GM19452 (cell line): ENCODE measurements around the gene ALDH3B1.
"Not testable (repeated sequence)": the region's sequence is repeated elsewhere in the genome, so short reads cannot be mapped to it uniquely, and the experiment has no call there.

Experiments used
- ATAC-seq: cut with Tn5 transposase; IDR thresholded peaks from one replicate; pipeline ENCODE4 v1.9.1; 2021; ENCODE audit not compliant: unreplicated experiment

The ALDH3B1 gene, protein sequence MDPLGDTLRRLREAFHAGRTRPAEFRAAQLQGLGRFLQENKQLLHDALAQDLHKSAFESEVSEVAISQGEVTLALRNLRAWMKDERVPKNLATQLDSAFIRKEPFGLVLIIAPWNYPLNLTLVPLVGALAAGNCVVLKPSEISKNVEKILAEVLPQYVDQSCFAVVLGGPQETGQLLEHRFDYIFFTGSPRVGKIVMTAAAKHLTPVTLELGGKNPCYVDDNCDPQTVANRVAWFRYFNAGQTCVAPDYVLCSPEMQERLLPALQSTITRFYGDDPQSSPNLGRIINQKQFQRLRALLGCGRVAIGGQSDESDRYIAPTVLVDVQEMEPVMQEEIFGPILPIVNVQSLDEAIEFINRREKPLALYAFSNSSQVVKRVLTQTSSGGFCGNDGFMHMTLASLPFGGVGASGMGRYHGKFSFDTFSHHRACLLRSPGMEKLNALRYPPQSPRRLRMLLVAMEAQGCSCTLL

DNA sequence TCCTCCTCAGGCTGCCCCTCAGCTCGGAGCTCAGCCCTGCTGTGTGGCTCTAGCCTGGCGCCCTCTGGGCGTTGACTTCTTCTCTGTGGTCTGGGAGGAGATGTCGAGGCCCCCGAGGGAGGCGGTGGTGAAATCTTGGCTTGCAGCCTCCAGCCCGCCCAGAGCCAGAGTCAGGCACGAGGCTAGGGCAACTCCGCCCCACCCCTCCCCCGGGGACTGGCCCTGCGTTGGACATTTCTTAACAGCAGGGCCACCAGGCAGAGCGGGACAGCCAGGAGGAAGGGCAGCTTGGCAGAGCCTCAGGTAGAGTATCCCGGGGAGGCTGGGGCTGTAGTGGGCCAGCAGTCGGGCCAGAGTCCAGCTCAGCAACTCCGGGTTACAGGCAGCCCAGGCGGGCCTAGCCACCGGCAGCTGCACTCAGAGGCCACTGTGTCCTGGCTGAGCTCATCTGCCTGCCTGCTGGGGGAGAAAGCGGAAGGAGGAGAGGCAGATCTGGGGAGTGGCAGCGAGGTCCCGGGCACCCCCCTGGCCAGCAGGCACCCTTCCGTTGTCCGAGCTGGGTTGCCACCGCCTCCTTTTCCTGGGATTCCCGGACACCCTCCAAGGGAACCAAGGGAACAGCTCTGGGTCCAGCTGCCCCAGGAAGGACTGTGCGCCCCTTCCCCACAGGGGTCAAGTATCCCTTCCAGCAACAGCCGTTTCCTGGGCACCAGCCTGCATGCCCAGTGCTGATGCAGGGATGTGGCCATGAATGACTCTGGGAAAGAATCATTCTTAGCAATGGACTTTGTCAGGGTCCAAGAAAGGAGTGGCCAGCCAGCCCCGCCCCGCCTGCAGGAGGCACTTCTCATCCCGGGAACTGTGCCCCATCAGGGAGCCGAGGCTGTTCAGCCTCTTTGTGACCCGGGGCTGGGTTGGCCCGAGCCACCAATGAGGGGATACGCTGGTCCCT is at the start of gene ALDH3B1:
ALDH3B1 (plus strand) TSS at position 238 of the 952 bp plus-strand sequence. CDS start 4,971 bp downstream, outside the sequence.
- no peak for ATAC-seq

DNA sequence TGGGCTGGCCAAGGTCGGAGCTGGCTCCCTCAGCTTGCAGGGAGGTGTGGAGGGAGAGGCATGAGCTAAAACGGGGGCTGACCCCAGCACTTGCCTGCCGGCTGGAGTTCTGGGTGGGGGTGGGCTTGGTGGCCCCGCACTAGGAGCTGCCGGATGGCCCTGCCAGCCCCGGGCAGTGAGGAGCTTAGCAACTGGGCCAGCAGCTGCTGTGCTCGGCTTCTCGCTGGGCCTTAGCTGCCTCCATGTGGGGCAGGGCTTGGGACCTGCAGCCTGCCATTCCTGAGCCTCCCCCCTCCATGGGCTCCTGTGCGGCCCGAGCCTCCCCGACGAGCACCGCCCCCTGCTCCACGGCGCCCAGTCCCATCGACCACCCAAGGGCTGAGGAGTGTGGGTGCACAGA is 46.9 kb upstream of the ALDH3B1 start:
- not testable (repeated sequence) for ATAC-seq

DNA sequence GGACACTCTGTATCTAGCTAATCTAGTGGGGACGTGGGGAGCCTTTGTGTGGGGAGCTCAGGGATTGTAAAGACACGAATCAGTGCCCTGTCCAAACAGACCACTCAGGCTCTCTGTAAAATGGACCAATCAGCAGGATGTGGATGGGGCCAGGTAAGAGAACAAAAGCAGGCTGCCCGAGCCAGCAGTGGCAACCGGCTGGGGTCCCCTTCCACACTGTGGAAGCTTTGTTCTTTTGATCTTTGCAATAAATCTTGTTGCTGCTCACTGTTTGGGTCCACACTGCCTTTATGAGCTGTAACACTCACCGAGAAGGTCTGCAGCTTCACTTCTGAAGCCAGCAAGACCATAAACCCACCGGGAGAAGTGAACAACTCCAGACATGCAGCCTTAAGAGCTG is 46.2 kb upstream of the ALDH3B1 start:
- ATAC-seq, result not testable (repeated sequence)

DNA sequence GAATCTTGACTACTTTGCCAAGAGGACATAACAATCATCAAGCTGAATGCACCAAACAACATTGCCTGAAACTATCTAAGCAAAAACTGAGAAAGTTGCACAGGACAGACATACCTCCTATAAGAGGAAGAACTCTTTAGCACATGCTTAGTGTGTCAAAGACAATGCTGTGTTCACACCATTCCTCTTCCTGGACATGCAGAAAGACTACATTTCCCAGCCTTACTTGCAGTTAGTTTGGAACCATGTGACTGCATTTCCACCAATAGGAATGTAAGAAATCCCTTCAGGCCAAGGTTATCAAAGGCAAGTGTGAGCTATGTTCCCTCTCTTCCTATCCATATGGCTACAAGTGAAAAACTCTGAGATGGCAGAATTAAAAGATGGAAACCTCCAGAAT is 45.4 kb upstream of the ALDH3B1 start:
- not testable (repeated sequence) for ATAC-seq

DNA sequence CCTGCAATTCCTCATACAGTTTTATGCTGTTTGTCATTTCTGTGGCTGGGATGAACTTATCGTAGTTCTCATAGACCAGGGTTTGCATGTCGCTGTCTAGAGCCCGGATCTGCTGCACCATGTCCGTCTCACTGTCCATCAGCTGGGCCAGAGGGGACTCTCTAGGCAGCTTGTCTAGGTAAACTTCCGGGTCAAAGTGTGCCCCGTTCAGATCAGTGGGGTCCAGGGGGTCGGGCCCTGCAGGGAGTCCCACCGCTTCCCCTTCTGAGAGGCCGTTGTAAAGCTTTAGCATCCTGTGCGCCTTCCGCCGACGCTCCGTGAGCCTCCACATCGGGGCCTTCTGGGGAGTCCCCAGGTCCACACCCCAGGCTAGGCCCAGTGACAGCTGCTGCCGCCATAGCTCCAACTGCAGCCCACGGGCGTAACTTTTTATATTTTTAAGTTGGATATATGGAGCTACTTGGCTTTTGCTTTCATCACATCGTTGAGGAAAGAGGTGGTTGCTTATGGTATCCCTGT is 44.2 kb upstream of the ALDH3B1 start:
- not testable (repeated sequence) for ATAC-seq

DNA sequence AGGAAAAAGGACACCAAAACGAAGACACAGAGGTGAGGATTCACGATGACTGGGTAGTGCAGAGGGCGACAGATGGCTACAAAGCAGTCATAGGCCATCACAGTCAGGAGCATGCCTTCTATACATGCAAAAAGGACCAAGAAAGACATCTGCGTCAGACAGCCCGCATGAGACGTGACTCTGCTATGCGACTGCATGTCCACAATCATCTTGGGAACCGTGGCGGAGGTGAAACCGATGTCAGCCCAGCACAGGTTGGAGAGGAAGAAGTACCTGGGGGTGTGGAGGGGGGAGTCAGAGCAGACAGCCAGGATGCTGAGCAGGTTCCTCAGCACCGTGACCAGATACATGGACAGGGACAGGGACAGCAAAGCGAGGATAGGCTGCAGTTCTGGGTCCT is 35.4 kb upstream of the ALDH3B1 start:
- ATAC-seq, result not testable (repeated sequence)

DNA sequence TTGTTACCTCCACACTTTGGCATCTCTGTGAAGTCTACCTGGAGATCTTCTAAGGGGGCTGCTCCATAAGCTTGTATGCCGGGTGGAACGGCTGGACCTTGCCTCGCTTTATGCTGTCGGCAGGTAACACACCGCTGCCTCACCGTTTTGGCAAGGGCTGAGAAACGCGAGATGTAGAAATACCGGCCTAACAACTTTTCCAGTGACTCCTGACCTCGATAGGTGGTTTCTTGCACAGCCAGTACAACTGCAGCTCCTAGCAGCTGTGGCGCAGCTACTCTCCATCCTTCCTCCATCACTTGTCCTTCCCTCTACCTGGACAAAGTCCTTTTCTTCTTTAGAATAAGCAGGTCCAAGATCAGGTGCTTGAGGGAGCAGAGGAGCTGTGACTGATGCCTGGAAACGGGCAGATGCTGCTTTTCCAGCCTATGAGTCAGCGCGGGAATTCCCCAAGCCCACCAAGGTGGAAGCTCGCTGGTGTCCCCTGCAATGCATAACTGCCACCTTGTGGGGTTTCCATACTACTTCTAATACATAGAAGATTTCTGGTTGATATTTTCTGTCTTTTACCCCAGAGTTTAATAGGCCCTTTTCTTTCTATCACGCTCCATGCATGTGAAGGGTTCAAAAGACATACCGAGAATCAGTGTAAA is 31.2 kb upstream of the ALDH3B1 start:
- not testable (repeated sequence) for ATAC-seq

DNA sequence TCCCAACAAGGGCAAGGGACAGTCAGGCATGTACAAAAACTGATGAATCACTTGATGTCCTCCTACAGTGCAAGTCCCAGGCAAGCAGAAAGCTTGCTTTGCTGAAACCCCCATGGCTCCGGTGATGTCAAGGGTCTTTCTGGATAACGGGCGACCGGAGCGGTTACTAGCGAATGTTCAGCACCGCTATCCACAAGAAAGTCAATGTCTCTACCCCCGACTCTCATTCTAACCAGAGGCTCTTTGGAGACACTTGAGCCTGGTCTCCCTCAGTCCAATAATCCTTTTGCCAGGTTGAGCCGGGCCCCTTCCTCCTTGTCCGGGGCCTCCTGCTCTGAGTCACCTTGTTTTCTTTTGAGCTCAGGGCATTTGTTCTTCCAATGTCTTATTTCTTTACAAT is 28.9 kb upstream of the ALDH3B1 start:
- ATAC-seq, result not testable (repeated sequence)

DNA sequence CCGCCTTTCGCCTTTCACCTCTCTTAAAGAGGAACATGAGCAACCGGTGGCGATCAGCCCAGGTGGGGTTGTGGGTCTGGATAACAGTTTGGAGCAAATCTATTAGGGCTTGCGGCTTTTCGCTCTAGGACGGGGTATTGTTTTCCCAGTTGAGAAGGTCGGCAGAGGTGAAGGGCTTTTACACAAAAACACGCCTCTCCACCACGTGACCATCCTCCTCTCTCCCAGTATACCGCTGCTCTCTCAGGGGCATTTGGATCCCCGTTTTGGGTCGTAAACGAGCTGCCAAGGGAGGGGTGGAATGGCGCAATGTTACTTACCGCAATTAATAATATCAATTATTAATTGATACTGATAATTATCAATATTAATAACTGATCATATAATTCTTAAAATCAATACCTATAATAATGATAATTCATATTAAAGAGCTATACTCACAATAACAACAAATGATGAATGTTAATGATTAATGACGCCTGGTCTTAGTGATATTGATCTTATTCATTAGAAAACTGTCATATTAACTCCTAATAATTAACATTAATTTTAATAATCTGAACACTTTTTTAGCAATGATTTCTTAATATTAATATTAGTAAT is 27.8 kb upstream of the ALDH3B1 start:
- not testable (repeated sequence) for ATAC-seq

DNA sequence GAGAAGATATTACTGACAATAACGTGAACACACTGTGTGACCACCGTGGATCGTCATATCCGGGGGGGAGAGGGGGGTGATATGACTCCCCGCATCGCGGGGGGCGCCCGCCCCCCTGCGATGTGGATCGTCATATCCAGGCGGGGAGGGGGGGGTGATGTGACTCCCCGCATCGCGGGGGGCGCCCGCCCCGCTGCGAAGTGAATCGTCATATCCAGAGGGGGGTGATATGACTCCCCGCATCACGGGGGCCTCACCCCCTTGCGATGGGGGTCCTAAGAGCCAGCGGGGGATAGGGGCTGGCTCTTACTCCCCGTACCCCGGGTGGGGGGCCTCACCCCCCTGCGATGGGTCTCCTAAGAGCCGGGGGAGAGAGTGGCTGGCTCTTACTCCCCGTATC is 26.2 kb upstream of the ALDH3B1 start:
- ATAC-seq, result no peak

DNA sequence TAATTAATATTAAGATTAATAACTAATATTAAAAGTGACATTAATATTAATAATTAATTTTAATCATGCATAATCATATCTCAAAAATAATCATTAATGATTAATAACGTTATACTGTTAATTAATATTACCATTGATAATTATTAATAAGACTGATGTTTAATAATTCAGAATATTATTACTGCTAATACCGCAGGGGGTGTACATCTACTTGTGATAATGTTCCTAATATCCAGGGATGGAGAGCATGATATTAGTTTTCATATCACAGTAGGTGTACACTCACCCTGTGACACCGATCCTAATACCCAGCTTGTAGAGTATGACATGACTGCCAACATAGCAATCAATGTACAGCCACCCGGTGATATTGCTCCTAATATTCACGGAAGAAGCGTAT is 24.8 kb upstream of the ALDH3B1 start:
- ATAC-seq, result not testable (repeated sequence)

DNA sequence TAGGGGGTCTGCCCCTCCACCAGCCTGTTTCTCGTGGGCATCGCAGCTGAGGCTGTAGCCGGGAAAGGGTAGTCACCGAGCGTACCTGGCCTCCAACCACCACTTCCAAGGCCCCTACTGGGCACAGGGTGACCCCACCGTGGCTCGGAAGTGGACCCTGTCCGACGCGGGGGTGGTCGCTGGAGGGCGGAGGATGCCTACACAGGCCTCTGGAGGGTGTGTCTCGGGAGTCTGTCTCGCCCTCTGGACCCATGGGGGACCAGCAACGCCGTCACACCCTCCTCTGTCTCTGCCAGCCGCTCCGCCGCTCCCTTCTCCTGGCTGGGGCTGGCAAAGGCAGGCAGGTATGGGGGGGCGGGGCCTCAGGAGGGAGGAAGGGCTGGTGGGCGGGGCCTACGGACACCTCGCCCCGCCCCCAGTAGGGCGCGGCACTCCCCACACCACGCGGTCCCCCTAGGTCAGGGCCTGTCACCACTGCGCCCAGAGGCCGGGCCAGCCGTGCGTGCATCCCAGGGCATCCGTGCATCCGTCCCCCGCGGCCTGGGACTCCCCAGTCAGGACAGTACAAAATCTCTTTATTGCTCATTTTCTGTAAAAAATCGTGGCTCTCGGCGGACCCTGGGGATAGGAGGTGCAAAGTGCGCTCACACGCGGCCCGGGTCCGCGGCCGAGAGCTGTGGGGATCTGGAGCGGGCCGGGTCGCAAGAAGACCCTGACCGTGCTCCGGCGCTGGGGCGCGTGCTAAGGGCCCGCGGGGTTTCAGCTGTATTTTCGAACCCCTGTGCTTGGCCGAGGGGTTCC is 19.4 kb upstream of the ALDH3B1 start:
- ATAC-seq, result not testable (repeated sequence)

DNA sequence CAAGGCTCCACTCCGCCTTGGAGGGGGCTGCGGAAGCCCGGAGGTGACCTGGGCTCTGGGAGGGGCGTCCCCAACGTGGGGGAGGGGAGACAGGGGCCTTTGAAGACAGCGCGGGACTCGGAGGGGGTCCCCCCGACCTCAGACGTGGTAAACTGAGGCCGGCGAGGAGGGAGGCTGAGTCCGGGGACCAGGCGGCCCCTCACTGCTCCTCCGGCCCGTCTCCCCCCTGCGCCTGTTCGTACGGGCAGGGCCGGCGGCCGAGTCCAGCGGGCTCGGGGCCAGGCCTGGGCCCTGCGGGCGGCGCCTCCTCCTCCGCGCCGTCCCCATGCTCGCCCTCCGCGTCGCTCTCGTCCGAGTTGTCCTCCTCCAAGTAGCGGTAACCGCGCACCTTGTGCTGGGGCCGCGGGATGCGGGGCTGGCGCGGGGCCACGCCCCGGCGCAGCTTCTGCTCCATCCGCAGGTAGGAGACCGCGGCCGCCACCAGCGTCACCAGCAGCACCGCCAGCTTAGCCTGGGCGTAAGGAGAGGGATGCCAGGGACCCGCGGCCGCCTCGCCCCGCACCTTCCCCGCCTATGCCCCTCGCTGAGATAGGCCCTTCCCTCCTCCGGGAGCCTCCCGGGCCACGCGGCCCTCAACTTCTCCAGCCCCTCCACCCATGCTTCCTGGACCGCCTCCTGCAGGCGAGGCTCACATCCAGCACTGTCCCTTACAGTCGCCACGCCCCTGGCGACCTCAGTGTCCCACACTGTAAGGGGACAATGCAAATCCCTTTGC is 18.6 kb upstream of the ALDH3B1 start:
- not testable (repeated sequence) for ATAC-seq

DNA sequence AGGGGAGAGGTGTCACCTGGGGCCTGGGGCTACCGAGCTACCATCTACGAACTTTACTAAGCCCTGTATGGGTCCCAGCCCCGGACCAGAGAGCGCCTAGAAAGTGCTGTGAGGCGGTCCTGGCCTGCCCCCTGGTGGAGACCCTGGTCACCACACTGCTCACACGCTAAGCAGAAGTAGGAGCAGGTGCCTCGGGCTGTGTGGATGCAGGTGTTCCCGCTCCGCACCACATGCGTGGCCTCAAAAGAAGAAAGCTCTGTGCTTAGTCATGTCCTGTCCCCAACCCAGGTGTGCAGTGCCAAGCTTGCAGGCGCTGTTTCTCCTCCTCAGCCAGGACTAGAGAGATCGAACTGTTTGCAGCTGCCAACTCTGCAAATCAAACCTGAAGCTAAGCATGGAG is 16.3 kb upstream of the ALDH3B1 start:
- not testable (repeated sequence) for ATAC-seq

DNA sequence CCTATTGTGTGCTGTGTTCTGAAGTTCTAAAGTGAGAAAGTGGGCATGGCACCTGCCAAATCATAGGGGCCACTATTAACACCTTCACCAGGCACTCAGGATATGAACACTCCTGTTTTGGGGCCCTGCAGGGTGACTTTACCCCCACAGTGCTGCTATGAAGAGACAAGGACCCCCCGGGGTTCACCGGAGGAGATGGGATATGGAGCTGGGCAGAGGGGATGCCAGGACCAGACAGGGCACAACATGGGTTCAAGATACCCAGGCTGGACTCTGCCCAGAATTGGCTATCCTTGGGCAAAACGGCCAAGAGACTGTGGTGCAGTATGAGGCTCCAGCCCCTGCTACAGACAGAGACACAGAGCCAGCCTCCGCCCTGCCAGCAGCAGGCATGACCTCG is 15.7 kb upstream of the ALDH3B1 start:
- not testable (repeated sequence) for ATAC-seq

DNA sequence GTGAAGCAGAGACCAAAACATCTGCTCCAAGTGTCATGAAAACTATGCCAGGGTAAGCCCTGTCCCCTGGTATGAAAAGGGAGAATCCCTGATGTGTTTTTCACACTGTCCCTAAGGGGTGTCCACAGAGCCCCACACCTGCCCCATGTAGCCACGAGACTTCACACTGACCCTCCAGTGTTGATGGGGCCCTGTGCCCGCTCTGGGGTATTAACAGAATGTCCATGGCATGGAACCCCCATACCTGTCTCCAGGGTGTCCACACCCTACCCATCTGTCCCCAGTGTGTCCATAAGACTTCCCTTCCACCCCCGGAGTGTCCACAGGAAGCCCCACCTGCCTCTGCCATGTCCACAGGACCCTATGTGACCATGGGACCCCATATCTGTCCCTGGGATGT is 15.0 kb upstream of the ALDH3B1 start:
- not testable (repeated sequence) for ATAC-seq

DNA sequence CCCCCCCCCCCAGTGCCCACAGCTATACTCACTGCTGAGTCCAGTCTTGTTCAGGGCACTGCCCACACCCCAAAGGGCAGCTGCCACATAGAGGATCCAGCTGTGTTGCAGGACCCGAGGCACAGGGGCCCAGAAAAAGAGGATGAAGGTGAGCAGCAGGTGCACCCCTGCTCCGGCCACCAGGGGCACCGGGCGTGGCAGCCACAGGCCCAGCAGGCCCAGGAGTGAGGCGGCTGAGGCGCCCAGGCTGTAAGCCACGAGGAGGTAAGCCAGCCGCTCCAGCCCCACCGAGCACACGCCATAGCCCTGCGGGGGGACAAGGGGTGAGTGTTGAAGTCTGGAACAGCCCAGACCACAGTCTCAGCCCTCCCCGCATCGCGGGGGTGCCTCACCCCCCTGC is 14.5 kb upstream of the ALDH3B1 start:
- not testable (repeated sequence) for ATAC-seq

DNA sequence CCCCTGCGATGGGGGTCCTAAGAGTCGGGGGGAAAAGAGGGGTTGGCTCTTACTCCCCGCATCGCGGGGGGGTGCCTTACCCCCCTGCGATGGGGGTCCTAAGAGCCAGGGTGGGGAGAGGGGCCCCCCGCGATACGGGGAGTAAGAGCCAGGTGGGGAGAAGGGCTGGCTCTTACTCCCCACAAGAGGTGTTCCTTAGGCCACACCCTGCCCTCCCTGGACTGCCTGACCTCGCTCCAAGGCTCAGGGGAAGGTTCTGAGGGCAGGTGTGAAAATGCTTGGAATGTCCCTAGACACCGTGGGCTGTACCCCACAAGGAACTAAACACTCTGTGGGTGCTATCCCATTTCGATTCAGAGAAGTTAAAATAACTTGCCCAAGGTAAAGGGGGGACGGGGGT is 14.1 kb upstream of the ALDH3B1 start:
- no peak for ATAC-seq
